ENCODE results near the gene SLC9C2.

GRCh38 chr1:173628888-173629287, 26.0 kb upstream of the SLC9C2 start:
- TF ChIP-seq CTCF (IDR thresholded peaks at IDR 0.05 in 4 of 5, conservative IDR thresholded peaks at IDR 0.05 in 1 of 5) (no peak), POLR2A (IDR thresholded peaks at IDR 0.05) (no peak)
